Measurements from ENCODE around the gene CCR5.
"Not testable (repeated sequence)": the region's sequence is repeated elsewhere in the genome, so short reads cannot be mapped to it uniquely, and the experiment has no call there.

CCR5 gene

DNA sequence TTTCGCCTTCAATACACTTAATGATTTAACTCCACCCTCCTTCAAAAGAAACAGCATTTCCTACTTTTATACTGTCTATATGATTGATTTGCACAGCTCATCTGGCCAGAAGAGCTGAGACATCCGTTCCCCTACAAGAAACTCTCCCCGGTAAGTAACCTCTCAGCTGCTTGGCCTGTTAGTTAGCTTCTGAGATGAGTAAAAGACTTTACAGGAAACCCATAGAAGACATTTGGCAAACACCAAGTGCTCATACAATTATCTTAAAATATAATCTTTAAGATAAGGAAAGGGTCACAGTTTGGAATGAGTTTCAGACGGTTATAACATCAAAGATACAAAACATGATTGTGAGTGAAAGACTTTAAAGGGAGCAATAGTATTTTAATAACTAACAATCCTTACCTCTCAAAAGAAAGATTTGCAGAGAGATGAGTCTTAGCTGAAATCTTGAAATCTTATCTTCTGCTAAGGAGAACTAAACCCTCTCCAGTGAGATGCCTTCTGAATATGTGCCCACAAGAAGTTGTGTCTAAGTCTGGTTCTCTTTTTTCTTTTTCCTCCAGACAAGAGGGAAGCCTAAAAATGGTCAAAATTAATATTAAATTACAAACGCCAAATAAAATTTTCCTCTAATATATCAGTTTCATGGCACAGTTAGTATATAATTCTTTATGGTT is at the start of gene CCR5:
CCR5 (plus strand) TSS at position 108 of the 680 bp plus-strand sequence. CDS start 1,957 bp downstream, outside the sequence.
- DNase-seq: no peak

DNA sequence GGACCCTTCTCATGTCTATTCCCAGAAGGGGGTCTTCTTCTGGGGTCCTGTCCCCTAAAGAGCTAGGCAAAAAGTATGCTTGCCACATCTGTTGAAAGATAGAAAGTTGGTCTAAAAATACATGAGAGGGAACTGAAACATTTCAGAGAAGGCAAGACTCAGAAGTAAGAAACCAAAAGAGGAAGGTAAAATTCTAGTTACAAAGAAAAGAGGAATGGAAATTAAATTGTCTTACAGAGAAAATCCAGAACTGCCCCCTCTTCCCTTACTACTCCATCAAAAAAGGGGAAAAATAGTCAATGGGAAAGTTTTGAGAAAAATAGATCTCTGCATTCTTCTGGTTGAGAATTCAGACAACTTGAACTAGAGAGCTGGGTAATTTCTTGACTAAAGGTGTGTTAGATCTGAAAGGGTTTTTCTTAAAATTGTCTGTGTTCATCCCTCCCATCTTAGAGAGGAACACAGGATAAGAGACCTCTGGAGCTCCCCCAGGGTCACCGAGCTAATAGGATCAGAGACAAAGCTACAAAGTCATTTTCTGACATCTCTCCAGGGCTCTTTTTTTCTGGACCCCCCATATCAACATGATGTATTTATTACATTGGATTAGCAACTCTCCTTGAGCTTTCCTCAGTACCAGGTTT is 49.2 kb upstream of the CCR5 start:
- DNase-seq: no peak

DNA sequence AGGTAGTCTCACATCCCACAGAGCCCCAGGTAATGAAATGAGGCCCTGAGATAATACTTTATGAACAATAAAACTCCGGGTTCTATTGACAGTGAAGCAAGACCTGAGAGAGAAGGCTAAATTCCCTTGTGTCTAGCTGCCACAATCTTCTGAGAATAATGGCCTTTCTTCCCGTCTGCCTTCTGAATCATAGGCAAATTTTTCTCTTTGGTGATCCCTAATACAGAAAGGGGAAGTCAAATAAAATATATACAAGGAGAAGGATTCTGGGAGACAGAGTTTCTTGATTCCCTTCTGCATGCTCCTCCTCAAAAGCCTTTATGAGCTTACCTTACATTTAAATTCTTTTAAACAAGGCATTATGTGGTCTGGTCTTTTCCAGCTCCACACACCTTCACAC is 46.7 kb upstream of the CCR5 start:
- DNase-seq: no peak

DNA sequence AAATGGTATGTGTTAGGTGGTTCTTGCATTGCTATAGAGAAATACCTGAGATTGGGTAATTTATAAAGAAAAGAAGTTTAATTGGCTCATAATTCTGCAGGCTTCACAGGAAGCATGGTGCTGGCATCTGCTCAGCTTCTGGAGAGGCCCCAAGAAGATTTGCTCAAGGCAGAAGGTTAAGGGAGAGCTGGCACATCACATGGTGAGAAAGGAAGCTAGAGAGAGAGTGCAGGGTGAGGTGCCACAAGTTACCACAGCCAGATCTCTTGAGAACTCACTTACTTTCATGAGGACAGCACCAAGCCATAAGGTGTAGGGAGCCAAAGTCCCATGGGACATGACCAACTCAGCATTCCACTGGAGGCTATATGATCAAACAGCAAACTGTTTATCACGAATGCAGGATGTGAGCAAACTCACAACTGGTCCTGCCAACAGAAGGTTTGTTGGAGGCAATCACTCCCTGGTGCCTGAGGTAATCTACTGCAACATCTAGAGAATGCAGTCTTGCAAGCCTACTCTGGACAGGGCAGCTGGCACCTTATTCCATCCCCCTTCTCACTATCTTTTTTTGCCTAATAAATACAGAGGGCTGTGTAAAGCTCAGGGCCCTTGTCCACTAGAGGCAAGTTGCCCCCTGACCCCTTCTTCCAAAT is 45.0 kb upstream of the CCR5 start:
- DNase-seq: no peak

DNA sequence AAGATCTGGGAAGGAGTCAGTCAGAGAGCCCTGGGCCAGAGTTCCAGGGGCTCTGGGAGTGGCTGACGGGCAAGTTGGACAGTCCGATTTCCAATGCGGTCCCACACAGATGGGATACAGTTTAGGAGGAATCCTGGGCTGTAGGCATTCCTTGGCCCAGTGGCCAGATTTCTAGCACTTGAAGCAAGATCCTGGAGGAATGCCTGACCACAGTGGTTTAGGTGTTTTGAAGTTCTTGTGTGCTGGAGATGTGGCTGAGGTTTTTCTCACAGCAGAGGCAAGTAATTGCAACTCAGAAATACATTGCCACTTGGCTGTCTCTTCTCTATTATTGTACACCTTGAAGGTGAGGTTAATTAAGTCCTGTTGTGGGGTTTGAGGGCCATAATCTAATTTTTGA is 40.1 kb upstream of the CCR5 start:
- not testable (repeated sequence) for DNase-seq

DNA sequence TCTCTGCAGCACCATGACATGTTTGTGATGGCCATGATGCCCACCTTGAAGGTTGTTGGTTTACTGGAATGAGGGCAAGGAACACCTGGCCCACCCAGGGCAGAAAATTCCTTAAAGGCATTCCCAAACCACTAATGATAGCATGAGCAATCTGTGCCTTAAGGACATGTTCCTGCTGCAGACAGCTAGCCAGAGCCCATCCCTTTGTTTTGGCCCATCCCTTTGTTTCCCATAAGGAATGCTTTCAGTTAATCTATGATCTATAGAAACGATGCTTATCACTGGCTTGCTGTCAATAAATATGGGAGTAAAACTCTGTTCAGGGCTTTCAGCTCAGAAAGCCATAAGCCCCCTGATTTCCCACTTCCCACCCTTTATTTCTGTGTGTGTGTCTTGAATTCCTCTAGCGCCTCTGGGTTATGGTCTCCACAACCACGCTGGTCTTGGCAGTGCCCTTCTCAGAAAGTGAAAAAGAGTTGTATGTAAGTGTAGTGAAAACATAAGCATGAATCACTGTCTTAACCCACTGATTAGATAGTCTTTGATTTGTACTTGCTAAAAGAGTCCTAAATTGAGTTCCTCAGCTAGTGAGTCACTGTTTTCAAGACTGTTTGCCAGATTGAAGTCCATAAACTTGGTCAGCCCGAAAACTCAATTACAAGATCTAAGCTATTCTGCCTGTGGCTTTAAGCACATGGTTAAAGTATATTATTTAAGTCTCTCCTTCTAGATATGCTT is 35.8 kb upstream of the CCR5 start:
- DNase-seq: no peak

DNA sequence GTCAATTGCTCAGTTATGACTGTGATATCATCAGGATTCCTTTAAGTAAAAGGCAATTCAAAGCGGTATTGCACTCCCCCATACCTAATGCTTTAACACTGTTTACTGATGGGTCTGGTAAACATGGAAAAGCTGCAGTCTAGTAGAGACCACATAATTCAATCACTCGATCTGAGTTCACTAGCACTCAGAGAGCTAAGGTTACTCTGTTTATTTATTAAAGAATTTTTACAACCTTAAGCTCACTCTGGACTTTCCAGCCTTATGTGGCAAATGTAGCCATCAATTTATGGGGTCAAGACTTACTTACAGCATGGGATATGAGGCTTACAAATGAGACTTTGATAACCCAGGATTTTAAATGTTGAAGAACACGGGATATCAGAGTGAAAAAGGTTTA is 35.2 kb upstream of the CCR5 start:
- DNase-seq: no peak

DNA sequence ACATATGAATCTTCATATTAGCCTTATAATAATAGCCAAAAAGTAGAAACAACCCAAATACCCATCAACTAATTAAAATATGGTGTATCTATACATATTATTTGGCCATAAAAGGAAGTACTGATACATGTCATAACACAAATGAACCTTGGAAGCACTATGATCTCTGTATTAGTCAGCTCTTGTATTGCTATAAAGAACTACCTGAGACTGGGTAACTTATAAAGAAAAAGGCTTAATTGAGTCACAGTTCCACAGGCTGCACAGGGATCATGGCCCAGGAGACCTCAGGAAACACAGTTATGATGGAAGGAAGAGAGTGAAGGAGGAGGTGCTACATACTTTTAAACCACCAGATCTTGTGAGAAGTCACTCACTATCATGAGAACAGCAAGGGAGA is 32.8 kb upstream of the CCR5 start:
- DNase-seq: no peak

DNA sequence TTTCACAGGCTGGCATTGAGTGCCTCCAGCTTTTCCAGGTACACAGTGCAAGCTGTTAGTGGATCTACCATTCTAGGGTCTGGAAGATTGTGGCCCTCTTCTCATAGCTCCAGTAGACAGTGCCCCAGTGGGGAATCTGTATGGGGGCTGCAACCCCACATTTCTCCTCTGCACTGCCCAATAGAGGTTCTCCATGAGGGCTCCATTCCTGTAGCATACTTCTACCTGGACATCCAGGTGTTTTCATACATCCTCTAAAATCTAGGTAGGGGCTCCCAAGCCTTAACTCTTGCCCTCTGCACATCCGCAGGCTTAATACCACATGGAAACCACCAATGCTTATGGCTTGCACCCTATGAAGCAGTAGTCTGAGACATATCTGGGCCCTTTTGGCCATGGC is 31.9 kb upstream of the CCR5 start:
- DNase-seq: no peak

DNA sequence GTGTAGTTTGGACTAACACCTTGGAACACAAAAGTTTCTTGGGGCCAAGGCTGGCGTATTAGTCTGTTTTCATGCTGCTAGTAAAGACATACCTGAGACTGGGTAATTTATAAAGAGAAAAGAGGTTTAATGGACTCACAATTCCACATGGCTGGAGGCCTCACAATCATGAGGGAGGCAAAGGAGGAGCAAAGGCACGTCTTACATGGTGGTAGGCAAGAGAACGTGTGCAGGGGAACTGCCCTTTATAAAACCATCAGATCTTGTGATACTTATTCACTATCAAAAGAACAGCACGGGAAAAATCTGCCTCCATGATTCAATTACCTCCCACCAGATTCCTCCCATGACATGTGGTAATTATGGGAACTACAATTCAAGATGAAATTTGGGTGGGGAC is 26.3 kb upstream of the CCR5 start:
- DNase-seq: no peak

DNA sequence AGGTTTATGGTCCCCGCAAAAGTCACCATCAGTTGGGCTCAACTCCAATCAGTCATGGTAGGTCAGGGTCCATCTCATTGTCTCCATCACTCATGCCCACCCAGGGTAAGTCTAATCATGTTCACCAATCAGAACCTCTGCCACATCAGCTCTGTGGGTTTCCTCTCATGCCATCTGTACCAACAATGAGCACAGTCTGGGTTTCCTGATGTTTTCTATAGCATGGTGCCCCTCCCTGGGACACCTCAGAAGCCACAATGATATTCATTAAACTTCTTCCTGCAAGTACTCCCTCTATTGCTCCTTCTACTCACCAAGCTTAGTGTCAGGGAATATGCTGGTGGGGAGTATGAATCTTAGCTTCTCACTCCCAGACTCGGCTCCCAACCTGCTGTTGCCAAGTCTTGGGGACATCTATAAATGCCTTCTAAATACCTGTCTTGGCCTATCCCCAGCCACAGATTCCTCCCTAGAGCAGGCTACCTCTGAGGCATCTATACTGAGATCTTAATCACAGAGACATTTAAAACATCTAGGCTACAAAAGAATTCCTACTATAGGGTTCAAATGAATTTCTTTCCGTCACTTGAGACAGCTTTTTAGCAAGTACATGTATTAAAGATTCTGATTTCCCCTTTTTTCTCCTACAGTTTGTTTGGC is 21.8 kb upstream of the CCR5 start:
- no peak for DNase-seq

DNA sequence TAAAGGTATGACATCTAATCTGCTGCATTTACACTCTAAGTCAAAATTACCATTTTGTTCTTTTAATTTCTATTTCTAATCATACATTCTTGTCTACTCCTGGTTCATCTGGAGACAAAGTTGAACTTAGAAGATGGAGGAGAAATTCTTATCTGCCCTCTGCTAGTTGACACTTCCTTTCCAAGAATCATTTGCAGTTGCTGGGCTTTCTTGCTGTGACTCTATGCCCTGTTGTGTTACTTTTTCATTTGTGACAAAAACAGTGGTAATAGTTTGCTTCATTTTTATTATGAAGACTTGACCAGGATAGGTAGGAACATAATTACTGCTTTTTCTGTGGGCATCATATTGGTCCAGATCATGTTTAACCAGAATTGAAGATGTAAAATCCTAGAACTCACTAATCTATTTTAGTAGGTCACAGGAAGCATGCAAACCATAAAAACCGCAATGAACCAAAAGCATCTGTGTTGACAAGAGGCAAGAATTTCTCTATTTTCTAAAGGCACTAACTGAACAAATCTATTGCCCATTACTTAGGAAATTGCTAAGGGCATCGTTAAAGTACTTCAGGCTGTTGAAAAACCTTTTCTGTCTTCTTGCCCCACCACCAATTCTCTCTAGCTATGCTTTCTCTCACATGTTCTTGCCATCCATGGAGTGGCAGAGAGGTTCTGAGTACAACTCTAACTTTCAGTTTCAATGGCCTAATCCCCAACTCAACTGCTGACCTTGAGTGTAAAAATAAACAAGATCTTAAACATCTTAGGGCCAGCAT is 21.1 kb upstream of the CCR5 start:
- no peak for DNase-seq

DNA sequence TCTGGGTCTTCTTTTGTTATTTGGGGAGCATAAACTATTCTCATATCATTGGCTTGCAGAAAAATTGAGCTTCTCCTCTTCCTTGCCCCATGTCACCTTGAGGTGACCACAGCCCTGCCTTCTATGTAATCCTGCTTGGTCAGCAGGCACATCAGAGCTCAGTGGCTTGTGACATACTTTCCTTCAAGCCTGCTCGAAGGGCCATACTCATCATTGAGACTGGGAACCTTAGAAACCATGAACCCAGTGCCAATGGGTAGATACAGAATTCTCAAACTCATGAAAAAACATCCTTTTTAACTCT is 20.5 kb upstream of the CCR5 start:
- DNase-seq: no peak

DNA sequence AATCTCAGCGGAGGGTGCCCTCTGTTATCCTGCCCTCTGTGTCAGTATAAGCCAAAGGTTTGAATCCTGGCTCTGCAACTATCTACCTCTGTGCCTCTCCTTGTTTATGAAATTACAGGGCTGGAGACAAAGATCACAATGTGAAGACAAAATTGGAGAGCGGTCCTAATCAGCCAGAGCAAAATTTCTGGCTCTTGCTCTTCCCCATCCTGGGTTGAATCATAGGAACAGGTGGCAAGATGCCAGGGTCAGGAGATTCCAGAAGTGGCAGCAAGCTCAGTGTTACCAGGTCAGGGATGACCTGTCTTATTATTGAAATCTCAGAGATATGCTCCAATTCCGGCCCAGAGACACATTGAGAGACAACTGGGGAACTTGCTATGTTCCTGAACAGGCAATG is 19.1 kb upstream of the CCR5 start:
- DNase-seq: no peak

DNA sequence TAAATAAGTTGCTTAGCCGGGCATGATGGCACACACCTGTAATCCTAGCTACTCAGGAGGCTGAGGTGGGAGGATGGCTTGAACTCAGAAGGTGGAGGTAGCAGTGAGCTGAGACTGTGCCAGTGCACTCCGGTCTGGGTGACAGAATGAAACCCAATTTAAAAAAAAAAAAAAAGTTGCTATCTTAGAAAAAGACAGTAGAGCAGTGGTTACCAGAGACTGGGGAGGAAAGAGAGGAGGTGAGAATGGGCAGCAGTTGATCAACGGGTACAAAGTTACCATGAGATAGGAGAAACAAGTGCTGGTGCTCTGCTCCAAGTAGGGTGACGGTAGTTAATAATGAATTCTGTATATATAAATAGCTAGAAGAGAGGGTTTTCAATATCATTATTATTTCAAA is 17.7 kb upstream of the CCR5 start:
- no peak for DNase-seq

DNA sequence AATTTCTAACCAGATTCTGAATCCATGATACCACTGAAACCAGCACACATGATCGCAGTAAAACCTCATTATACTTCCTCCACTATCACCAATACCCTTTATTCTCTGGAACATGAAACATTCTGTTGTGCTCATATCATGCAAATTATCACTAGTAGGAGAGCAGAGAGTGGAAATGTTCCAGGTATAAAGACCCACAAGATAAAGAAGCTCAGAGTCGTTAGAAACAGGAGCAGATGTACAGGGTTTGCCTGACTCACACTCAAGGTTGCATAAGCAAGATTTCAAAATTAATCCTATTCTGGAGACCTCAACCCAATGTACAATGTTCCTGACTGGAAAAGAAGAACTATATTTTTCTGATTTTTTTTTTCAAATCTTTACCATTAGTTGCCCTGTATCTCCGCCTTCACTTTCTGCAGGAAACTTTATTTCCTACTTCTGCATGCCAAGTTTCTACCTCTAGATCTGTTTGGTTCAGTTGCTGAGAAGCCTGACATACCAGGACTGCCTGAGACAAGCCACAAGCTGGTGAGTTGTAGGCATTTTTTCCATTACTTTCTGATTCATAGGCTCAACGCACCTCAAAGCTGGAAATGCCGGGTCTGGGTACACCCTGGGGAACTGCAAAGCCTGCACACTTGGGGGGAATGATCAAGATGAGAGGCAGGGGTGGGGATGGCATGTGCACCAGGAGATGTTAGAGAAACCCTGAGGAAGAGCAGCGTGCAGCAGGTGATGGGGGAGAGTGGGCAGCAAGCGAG is 16.9 kb upstream of the CCR5 start, which contains the start of gene CCR2:
CCR2 (plus strand) TSS at position 465 of the 764 bp plus-strand sequence. CDS start 3,417 bp downstream, outside the sequence.
- no peak for DNase-seq

DNA sequence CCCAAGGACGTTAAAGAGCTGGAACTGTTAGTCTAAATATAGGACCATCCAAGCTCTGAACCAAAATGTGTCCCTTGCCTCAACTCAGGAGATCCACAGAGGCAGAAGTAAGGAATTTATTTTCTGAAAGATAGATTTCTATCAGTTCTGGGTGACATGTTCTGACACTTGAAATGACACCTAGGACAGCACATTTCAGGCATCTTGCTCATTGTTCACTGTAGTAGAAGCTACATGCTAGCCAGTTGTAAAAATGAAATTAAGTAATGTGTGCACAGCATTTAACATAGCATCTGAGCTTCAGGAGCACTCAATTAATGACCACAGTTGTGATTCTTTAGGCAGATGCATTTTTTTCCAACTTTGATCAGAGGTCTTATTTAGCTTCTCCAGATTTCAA is 16.3 kb upstream of the CCR5 start:
- no peak for DNase-seq

DNA sequence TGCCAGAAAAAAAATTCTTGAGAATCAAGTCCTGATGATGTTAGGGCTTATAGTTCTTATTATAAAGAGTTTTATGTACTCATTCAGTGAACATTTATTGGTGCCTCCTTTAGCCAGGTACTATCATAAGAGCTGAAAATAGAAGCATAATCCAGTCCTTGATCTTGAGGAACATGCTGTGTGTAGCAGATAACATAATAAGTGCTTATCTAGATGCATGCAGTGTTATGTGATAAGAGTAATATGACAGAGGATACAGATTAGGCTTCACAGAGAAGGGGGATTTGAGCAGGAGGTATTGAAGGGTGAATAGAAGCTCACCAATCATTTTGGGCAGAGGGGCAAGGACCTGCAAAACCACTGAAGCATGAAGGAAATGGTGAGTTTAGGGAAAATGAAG is 15.8 kb upstream of the CCR5 start:
- no peak for DNase-seq

DNA sequence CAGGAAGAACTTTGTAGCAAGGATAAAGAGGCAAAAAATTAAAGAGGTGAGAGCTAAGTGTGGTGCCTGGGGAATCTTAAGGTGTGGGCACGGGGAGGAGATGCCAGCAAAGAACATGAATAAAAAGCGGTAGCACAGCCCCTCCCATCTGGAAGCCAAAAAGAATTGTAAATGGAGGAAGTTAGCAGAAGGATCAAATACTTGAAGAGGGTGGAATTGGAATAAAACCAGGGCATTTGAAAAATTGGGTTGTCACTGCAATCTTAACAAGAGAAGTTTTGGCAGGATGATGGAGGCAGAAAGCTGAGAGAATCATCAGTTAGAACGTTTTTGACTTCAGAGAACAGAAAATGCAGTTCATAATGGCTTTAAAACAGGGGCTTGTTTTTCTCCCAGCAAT is 14.5 kb upstream of the CCR5 start:
- DNase-seq: no peak

DNA sequence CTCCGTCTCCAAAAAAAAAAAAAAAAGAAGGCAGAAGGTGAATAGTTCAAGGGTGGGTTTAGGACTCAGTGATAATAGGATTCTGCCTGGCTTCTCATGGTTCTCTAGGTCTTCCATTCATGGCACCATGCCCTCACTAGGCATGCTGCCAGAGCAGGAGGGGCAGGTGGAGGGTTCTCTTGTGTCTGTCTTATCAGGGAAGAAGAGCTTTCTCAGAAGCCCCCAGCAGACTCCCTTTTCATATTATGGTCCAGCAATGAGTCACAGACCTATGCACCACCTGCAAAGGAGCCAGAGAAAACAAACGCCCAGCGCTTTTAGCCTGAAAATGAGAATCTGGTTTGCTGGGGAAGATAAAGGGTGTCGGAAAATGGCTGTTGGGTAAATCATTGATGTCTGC is 13.8 kb upstream of the CCR5 start:
- no peak for DNase-seq

DNA sequence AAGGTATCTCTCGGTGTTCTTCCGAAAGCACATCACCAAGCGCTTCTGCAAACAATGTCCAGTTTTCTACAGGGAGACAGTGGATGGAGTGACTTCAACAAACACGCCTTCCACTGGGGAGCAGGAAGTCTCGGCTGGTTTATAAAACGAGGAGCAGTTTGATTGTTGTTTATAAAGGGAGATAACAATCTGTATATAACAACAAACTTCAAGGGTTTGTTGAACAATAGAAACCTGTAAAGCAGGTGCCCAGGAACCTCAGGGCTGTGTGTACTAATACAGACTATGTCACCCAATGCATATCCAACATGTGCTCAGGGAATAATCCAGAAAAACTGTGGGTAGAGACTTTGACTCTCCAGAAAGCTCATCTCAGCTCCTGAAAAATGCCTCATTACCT is 12.3 kb upstream of the CCR5 start:
- no peak for DNase-seq
